ENCODE data around the gene PAFAH2. TPM values are rescaled to one million over a fixed set of nuclear protein-coding genes. Genes with fewer than 3 reads are reported as not detected.

Gene PAFAH2
- polyA plus RNA-seq (2011; rRNA removed): 9.3 and 11.8 TPM in 2 replicates
- polyA minus RNA-seq (2011; rRNA and poly(A)+ RNA removed): 7.4 and 9.1 TPM in 2 replicates

DNA sequence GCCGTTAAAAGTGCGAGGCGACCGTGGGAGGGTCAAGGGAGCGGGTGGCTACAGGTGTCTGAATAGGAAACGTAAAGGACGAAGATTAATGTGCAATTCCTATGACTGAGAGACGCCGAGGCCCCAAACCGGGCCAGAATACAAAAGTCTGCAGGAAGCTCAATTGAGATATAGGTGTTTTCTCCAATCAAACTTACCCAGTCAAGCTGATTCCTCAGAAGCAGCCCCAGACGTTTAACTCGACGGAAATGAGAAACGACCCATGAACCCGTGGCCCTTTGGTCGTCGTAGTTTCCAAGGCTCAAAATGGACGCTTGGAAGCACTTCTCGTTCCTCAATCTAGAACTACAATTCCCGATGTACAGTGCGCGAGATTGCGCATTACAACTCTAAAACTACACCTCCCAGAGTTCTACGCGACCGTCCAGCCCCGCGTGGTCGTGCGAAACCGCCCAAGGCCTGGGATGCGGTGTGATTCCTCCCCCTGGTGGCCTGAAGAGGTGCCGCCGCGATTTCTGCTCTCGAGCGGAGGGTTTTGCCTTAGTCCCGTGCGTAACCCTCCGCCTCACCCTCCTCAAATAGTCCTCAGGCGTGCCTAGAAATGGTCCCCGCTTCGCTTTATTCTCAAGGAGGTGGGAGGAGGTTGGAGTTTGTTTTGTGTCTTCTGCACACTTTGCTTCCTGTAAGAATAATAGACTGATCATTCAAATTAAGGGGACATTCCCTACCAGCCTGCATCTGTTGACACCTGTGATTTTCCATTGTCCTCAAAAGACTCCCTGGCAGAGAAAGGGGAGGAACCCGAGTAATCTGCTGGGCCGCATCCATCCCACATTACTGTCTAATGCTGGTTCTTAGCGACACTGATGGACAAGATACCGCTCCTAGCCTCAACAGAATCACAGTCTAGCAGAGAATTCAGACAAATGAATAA is at the start of gene PAFAH2:
Gene PAFAH2 (minus strand): TSS at position 236 of the 934 bp plus-strand sequence. CDS start 7,247 bp downstream, outside the sequence.
- peak; percentile 99 for DNase-seq (ENCODE audit: low read depth, low spot score)
- Histone ChIP-seq H3K27ac (ENCODE audit: low read depth, low read length) (peak within 1 kb of the TSS; percentile 63), H3K4me3 (ENCODE audit: low read depth, low read length) (peak within 1 kb of the TSS; percentile 71), H3K9me3 (ENCODE audit: control insufficient read depth, insufficient read depth, low read length) (no peaks in the 10 kb centered on the region), H3K27me3 (ENCODE audit: control insufficient read depth, insufficient read depth, low read length) (no peaks in the 10 kb centered on the region)
- ChIA-PET CTCF (interaction anchor here (0.5 to 12.2 kb wide), 33 partner anchors 10 to 499 kb away, joined by 3 to 214 read pairs (median 4); no protein-coding TSS in a partner anchor), POLR2A (interaction anchor here (0.6 to 1.9 kb wide), 6 partner anchors 71 to 178 kb away, joined by 3 to 14 read pairs (median 4); partner anchors contain the start of genes MTFR1L and STMN1)
- TF ChIP-seq, protein P1, sequence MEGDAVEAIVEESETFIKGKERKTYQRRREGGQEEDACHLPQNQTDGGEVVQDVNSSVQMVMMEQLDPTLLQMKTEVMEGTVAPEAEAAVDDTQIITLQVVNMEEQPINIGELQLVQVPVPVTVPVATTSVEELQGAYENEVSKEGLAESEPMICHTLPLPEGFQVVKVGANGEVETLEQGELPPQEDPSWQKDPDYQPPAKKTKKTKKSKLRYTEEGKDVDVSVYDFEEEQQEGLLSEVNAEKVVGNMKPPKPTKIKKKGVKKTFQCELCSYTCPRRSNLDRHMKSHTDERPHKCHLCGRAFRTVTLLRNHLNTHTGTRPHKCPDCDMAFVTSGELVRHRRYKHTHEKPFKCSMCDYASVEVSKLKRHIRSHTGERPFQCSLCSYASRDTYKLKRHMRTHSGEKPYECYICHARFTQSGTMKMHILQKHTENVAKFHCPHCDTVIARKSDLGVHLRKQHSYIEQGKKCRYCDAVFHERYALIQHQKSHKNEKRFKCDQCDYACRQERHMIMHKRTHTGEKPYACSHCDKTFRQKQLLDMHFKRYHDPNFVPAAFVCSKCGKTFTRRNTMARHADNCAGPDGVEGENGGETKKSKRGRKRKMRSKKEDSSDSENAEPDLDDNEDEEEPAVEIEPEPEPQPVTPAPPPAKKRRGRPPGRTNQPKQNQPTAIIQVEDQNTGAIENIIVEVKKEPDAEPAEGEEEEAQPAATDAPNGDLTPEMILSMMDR (IDR thresholded peaks at IDR 0.05; ENCODE audit: low read depth, low read length): peak; percentile 98

DNA sequence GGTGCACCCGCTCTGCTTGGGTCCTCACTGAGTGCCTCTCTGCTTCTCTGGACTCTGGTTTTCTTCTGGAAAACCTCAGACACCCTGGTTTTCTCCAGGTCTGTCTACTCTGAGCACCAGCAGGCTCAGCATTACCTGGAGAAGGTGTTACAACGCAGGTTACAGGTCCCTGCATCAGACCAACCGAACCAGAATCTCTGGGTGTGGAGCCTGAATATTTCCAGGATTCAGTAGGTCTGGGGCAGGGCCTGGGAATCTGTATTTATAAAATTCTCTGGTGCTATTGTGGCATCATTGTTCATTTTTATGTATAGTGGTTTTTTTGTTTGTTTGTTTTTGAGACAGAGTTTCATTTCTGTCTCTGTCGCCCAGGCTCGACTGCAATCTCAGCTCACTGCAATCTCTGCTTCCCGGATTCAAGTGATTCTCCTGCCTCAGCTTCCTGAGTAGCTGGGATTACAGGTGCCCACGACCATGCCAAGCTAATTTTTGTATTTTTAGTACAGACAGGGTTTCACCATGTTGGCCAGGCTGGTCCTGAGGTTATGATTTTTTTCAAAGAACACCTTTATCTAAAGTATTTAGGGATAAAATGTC is 49.5 kb upstream of the PAFAH2 start:
- no peaks in the 10 kb centered on the region for H3K9me3 ChIP-seq (ENCODE audit: control insufficient read depth, insufficient read depth, low read length)
- no peak overlapping the region for H3K4me3 ChIP-seq (ENCODE audit: low read depth, low read length)
- ChIA-PET POLR2A (interaction anchor here (0.7 kb wide), 1 partner anchor 11 kb away, joined by 3 read pairs; no protein-coding TSS in a partner anchor), CTCF (no interaction called here)
- H3K27me3 ChIP-seq (ENCODE audit: control insufficient read depth, insufficient read depth, low read length): peaks cover 81% of the 10 kb centered on the region
- H3K27ac ChIP-seq (ENCODE audit: low read depth, low read length): no peak overlapping the region
- no peak for DNase-seq (ENCODE audit: low read depth, low spot score)
- TF ChIP-seq, protein P1 (IDR thresholded peaks at IDR 0.05; ENCODE audit: low read depth, low read length): no peak

GRCh38 chr1:26046246-26047095 is 48.6 kb upstream of the PAFAH2 start:
- Histone ChIP-seq H3K4me3 (ENCODE audit: low read depth, low read length) (no peak overlapping the region), H3K9me3 (ENCODE audit: control insufficient read depth, insufficient read depth, low read length) (no peaks in the 10 kb centered on the region), H3K27ac (ENCODE audit: low read depth, low read length) (no peak overlapping the region), H3K27me3 (ENCODE audit: control insufficient read depth, insufficient read depth, low read length) (peaks cover 84% of the 10 kb centered on the region)
- DNase-seq (ENCODE audit: low read depth, low spot score): no peak
- TF ChIP-seq, protein P1 (IDR thresholded peaks at IDR 0.05; ENCODE audit: low read depth, low read length): no peak
- ChIA-PET CTCF (interaction anchor here (1.3 kb wide), 1 partner anchor 11 kb away, joined by 3 read pairs; no protein-coding TSS in a partner anchor), POLR2A (no interaction called here)

- DNase-seq (ENCODE audit: low read depth, low spot score): no peak
- TF ChIP-seq, protein P1 (IDR thresholded peaks at IDR 0.05; ENCODE audit: low read depth, low read length): no peak
- Histone ChIP-seq H3K9me3 (ENCODE audit: control insufficient read depth, insufficient read depth, low read length) (no peaks in the 10 kb centered on the region), H3K27me3 (ENCODE audit: control insufficient read depth, insufficient read depth, low read length) (peaks cover 82% of the 10 kb centered on the region), H3K27ac (ENCODE audit: low read depth, low read length) (no peak within 1 kb of the TSS), H3K4me3 (ENCODE audit: low read depth, low read length) (no peak within 1 kb of the TSS)
- POLR2A ChIA-PET: no interaction called here
- CTCF ChIA-PET: interaction anchor here (1.3 to 1.6 kb wide), 2 partner anchors 9 to 12 kb away, joined by 3 to 9 read pairs; no protein-coding TSS in a partner anchor
Observed at GRCh38 chr1:26045722-26046245, 47.9 kb upstream of the PAFAH2 start, which contains the start of gene SLC30A2. SLC30A2 (minus strand) TSS chr1:26046118; CDS start chr1:26045896, 222 bp downstream.
